NCI-H128 (cell line): Measurements from ENCODE around the gene RPS6KL1.

Source experiments
- DNase-seq: peaks from one replicate; lab custom pipeline; 2025; ENCODE audit not compliant: unreplicated experiment; lab: John Stamatoyannopoulos, UW

The RPS6KL1 gene

GRCh38 chr14:74891870-74892269 lies 31.2 kb downstream of the RPS6KL1 start:
- DNase-seq: no peak

DNA sequence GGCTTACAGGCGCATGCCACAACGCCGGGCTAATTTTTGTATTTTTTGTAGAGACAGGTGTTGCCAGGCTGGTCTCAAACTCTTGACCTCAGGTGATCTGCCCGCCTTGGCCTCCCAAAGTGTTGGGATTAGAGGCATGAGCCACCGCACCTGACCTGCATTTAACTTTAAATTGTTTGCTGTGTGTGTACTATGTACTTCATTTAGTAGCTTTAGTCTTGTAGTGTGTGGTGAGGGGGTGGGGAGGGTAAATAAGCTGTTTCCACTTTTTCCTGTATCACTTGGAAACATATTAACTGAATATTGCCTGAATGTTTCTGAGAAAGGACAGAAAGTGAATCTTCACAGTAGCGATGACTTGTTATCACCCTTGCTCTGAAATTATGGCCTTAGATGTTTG lies 32.8 kb downstream of the RPS6KL1 start:
- no peak for DNase-seq

DNA sequence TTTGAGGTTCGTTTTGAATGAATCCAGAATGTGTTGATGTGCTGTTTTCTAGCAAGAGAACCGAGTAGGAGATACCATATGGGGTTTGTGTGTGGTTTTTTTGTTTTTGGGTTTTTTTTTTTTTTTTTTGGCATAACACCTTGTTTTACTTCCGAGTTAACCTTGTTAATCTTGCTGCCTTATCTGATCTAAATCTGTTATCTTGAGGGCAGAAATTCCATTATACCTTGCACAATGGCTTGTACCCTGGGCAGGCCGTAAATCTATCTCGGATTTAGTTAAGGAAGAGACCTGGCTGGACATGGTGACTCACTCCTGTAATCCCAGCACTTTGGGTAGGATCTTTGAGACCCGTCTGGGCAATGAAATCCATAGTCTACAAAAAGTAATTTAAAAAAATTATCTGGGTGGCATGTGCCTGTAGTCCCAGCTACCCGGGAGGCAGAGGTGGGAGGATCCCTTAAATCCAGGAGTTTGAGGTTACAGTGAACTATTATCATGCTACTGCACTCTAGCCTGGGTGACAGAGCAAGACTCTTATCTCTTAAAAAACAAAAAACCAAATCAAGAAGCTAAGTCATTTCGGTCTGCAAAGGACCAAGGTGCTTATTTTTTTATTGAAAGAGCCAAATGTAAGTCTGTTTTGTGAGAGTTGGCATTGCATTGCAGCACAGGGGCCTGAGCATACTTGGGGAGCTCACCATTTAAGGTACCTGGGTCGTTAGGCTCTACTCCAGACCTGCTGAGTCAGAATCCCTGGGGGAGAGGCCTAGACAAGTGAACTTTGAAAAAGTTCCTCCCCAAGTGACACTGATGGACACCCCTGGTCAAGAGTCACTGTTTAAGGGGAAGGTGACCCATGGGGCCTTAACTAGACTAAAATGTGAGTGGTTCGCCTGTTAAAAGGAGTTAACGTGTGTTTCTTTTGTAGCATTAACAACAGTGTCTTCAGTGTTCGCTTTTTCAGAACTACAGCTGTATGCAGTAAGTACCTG lies 34.6 kb downstream of the RPS6KL1 start:
- no peak for DNase-seq

GRCh38 chr14:74886001-74886400 lies 37.1 kb downstream of the RPS6KL1 start:
- DNase-seq: no peak

- DNase-seq: no peak
Observed at GRCh38 chr14:74882103-74882920, 40.7 kb downstream of the RPS6KL1 start.

GRCh38 chr14:74881431-74882102 lies 41.5 kb downstream of the RPS6KL1 start, which contains the start of gene DLST:
Gene DLST (plus strand): TSS chr14:74881916. CDS start chr14:74881954, 38 bp downstream.
- peak; percentile 78 for DNase-seq

- no peak for DNase-seq
Observed at GRCh38 chr14:74879427-74880182, 43.5 kb downstream of the RPS6KL1 start.

GRCh38 chr14:74875941-74876913 lies 46.8 kb downstream of the RPS6KL1 start, which contains the start of gene PROX2:
Gene PROX2 (minus strand): TSS chr14:74876145. CDS start chr14:74863834, 12,311 bp downstream.
- DNase-seq: no peak

DNA sequence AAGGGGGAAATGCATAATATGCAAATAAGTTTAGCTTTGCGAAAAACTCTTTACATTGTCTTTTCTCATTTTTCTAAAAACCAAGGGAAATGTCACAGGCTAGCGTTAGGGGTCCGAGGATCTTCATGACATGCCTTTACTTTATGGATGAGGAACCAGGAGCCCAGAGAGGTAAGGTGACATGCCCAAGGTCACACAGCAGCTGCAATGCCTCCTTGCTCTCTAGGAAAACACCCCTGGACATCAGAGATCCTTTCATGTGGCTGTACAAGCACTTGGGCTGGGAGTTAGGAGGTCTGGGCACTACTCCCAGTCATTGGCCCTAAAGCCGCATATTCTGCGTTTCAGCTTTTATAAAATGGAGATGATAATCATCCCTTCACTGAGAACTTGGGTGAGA lies 47.9 kb downstream of the RPS6KL1 start:
- DNase-seq: no peak

DNA sequence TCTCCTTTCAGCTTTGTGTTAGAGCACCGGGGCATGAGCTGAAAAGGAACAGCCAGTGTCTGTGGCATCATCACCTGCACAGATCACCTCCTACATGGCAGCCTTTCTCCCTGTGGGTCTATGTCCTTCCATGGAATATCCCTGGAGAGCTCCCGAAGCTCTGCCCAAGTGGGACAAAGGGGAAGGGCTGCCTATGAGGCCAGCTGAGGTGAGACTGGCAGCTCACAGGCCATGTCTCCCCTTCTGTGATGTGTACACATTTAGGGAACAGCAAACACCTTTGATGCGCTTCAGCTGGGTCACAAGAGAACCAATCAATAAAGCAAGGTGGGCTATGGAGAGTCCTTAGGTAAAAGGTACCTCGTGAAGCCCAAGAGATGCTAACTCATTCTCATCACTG lies 51.2 kb downstream of the RPS6KL1 start:
- DNase-seq: no peak

DNA sequence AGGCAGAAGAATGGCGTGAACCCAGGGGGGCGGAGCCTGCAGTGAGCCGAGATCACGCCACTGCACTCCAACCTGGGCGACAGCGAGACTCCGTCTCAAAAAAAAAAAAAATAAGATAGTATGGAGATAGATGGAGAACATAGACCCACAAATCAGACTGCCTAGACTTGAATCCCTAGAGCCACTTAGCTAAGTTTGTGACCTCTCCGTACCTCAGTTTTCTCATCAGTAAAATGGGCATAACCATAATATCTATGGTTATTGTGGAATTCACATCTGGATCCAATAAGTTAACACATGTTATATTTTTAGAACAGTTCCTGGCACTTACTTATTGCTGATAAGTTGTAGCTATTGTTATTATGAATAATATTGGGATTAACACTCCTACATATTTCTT lies 54.3 kb downstream of the RPS6KL1 start:
- no peak for DNase-seq

GRCh38 chr14:74867673-74868072 lies 55.4 kb downstream of the RPS6KL1 start:
- no peak for DNase-seq

DNA sequence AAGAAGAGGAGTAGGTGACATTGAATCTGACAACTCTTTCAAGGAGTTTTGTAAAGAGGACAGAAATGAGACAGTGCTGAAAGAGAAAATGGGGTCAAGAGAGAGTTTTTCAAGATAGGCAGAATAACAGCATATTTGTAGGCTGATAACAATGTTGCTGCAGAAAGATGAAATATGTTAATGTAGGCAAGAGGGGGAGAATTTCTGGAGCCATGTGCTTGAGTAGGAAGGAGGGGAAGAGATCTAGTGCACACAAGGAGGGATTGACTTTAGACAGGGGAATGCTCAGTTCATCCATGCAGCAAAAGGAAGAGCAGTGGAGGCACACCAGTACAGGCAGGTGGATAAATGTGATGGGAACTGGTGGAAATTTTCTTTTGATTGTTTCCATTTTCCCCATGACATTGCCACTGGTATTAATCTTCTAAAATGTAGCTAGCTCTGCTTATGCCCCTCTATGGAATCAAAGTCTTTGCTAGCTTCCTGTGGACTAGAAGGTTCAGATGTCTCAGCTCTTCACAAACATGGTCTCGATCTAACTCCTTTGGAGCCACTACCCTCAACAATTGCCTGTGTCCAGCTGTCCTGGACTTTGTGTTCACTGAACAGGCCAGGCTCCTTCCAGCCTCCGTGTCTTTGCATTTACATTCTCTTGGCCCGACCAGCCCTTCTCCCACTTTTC lies 56.2 kb downstream of the RPS6KL1 start:
- DNase-seq: no peak

DNA sequence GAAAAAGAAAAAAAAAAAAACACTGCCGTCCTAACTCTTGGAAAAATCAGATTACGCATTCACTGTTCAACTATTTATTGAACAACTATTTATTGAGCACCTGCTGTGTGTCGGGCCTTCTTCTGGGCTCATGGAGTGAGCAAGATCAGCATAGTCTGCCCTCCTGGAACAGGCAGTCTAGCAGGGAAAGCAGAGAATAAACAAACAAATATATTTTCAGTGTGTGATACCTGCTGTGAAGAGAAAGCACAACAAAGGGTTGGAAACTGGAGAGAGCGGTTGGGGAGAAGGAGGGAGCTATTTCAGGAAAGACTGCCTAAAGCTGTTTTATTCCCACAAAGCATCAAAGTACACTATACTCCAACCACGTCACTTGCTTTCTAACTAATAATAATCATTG lies 57.9 kb downstream of the RPS6KL1 start:
- DNase-seq: no peak

- DNase-seq: no peak
Observed at GRCh38 chr14:74864198-74864597, 58.9 kb downstream of the RPS6KL1 start.

DNA sequence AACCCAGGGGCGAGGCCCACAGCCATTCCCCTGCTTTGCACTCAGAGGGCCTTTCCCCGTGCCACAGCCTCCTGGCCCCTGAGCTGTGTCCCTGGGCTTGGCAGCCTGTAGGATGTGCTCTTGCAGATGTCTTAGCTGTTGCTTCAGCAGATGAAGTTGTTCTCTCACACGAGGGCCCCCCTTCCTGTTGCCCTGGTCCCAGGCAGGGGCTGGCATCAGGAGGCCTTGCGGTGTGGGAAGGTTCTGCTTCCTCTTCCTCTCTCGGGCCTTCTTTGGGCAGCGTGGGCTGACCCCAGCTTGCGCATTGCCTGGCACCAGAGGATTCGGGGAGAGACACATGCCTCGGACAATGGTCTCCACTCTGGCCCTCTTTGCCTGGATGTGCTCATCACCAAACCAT lies 59.8 kb downstream of the RPS6KL1 start:
- no peak for DNase-seq

- DNase-seq: no peak
Observed at GRCh38 chr14:74861734-74862090, 61.3 kb downstream of the RPS6KL1 start.

- peak; percentile 71 for DNase-seq
Observed at GRCh38 chr14:74860899-74861733, 61.9 kb downstream of the RPS6KL1 start.
